ENCODE results near the gene EDARADD. TPM values are rescaled to one million over a fixed set of nuclear protein-coding genes. Genes with fewer than 3 reads are reported as not detected.
"Not testable (repeated sequence)": the region's sequence is repeated elsewhere in the genome, so short reads cannot be mapped to it uniquely, and the experiment has no call there.

Gene EDARADD
- total RNA-seq, 2 experiments from 2014 or later, result not detected

DNA sequence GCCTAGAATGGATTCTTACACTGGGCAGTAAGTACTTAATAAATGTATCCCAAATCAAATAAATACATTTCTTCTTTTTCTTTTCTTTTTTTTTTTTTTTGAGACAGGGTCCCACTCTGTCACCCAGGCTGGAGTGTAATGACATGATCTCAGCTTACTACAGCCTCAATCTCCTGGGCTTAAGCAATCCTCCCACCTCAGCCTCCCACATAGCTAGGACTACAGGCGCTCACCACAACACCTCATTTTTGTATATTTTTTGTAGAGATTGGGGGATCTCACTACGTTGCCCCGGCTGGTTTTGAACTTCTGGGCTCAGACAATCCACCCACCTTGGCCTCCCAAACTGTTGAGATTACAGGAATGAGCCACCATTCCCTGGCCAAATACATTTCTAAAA lies 66.0 kb downstream of the EDARADD start:
- Histone ChIP-seq H3K4me3 (ENCODE audit: low read depth, low read length, poor library complexity, severe bottlenecking) (no peak overlapping the region), H3K4me1 (ENCODE audit: insufficient read depth, low read length, poor library complexity, severe bottlenecking) (no peaks in the 10 kb centered on the region), H3K9me3 (ENCODE audit: low read length) (no peaks in the 10 kb centered on the region), H2AFZ (ENCODE audit: low read length) (no peak overlapping the region), H3K36me3 (ENCODE audit: insufficient read depth, low read length) (no peaks in the 10 kb centered on the region), H4K20me1 (ENCODE audit: insufficient read depth, low read length) (no peaks in the 10 kb centered on the region), H3K9me2 (ENCODE audit: insufficient read depth, low read length) (no peaks in the 10 kb centered on the region), H3K4me2 (ENCODE audit: low read length) (no peak overlapping the region), H3K27ac (ENCODE audit: low read depth, low read length, poor library complexity, severe bottlenecking) (no peak overlapping the region), H3K79me2 (ENCODE audit: insufficient read depth, low read depth, low read length) (no peaks in the 10 kb centered on the region)
- intact Hi-C loops (cut with micrococcal nuclease; ENCODE audit: unreplicated experiment), result no loop called here
- TF ChIP-seq, protein P1, sequence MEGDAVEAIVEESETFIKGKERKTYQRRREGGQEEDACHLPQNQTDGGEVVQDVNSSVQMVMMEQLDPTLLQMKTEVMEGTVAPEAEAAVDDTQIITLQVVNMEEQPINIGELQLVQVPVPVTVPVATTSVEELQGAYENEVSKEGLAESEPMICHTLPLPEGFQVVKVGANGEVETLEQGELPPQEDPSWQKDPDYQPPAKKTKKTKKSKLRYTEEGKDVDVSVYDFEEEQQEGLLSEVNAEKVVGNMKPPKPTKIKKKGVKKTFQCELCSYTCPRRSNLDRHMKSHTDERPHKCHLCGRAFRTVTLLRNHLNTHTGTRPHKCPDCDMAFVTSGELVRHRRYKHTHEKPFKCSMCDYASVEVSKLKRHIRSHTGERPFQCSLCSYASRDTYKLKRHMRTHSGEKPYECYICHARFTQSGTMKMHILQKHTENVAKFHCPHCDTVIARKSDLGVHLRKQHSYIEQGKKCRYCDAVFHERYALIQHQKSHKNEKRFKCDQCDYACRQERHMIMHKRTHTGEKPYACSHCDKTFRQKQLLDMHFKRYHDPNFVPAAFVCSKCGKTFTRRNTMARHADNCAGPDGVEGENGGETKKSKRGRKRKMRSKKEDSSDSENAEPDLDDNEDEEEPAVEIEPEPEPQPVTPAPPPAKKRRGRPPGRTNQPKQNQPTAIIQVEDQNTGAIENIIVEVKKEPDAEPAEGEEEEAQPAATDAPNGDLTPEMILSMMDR (conservative IDR thresholded peaks at IDR 0.05; ENCODE audit: low read length), result no peak
- ChIA-PET POLR2A (no interaction called here), CTCF (ENCODE audit: unreplicated experiment) (no interaction called here)
- DNase-seq (ENCODE audit: low spot score), result no peak
- no TSS peak for BruUV-seq (replicated peaks)

DNA sequence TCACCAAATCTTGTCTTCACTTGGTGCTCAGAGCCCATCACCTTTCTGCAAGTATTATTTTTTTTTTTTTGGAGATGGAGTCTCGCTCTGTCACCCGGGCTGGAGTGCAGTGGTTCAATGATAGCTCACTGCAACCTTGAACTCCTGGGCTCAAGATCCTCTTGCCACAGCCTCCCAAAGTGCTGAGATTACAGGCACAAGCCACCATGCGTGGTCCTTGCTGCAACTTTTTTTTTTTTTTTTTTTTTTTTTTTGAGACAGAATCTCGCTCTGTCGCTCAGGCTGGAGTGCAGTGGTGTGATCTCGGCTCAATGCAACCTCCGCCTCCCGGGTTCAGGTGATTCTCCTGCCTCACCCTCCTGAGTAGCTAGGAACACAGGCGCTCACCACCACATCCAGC lies 70.1 kb downstream of the EDARADD start:
- POLR2A ChIA-PET, result interaction anchor here (0.6 to 0.7 kb wide), 3 partner anchors 135 to 471 kb away, joined by 3 to 11 read pairs (median 5); no protein-coding TSS in a partner anchor
- intact Hi-C loops (cut with micrococcal nuclease; ENCODE audit: unreplicated experiment), result not testable (repeated sequence)

DNA sequence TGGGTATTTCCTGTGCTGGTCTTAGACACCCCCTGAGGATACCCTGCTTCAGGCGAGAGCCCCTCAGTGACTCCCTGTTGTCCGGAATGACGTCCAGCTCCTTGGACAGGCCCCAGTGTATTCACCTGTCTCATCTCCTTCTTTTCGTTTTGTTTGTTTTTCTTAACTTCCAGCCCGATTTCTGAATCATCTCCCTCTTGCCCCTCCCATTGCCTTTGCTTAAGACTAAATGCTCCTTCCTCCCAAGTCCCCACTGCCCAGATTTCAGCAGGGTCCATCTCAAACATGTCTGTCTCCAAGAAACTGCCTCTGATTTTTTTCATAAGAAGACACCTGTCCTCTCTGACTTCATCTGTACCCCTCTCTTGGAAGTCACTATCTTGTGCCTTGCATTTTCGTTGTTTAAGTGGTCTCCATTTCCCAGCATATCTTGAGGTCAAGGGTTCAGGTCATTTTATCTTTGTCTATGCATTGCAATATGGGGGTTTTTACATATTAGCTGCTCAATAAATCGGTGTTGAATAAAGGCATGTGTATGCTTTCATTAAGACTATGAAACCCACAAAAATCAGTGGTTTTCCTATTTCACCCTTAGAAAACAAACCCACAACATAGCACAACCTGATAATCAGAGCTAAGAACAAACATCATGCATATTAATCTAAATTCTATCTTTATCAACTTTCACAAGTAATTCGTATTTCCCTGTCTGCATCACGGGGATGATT lies 71.3 kb downstream of the EDARADD start:
- ChIA-PET CTCF (ENCODE audit: unreplicated experiment) (no interaction called here), POLR2A (interaction anchor here (1.0 kb wide), 1 partner anchor 205 kb away, joined by 4 read pairs; no protein-coding TSS in a partner anchor)
- Histone ChIP-seq H3K9me3 (ENCODE audit: low read length) (no peaks in the 10 kb centered on the region), H4K20me1 (ENCODE audit: insufficient read depth, low read length) (no peaks in the 10 kb centered on the region), H2AFZ (ENCODE audit: low read length) (no peak overlapping the region), H3K4me2 (ENCODE audit: low read length) (no peak overlapping the region), H3K36me3 (ENCODE audit: insufficient read depth, low read length) (no peaks in the 10 kb centered on the region), H3K4me1 (ENCODE audit: insufficient read depth, low read length, poor library complexity, severe bottlenecking) (peaks cover 4% of the 10 kb centered on the region), H3K9me2 (ENCODE audit: insufficient read depth, low read length) (no peaks in the 10 kb centered on the region), H3K4me3 (ENCODE audit: low read depth, low read length, poor library complexity, severe bottlenecking) (no peak overlapping the region), H3K79me2 (ENCODE audit: insufficient read depth, low read depth, low read length) (no peaks in the 10 kb centered on the region), H3K27ac (ENCODE audit: low read depth, low read length, poor library complexity, severe bottlenecking) (no peak overlapping the region)
- TF ChIP-seq, protein P1 (conservative IDR thresholded peaks at IDR 0.05; ENCODE audit: low read length), result no peak
- no peak for TF ChIP-seq EZH2phosphoT487 (IDR thresholded peaks at IDR 0.05; ENCODE audit: borderline replicate concordance, low read depth, low read length)
- no peak for DNase-seq (ENCODE audit: low spot score)
- intact Hi-C loops (cut with micrococcal nuclease; ENCODE audit: unreplicated experiment), result no loop called here
- no TSS peak for BruUV-seq (replicated peaks)

More for the DNA sequence above, 70.1 kb downstream of the EDARADD start:
- H3K27ac ChIP-seq (ENCODE audit: low read depth, low read length, poor library complexity, severe bottlenecking); H3K9me2 ChIP-seq (ENCODE audit: insufficient read depth, low read length); H3K79me2 ChIP-seq (ENCODE audit: insufficient read depth, low read depth, low read length); DNase-seq (ENCODE audit: low spot score); CTCF ChIA-PET (ENCODE audit: unreplicated experiment); H3K4me2 ChIP-seq (ENCODE audit: low read length); BruUV-seq (replicated peaks); H4K20me1 ChIP-seq (ENCODE audit: insufficient read depth, low read length); H3K36me3 ChIP-seq (ENCODE audit: insufficient read depth, low read length); H3K4me3 ChIP-seq (ENCODE audit: low read depth, low read length, poor library complexity, severe bottlenecking); H2AFZ ChIP-seq (ENCODE audit: low read length); H3K9me3 ChIP-seq (ENCODE audit: low read length); H3K4me1 ChIP-seq (ENCODE audit: insufficient read depth, low read length, poor library complexity, severe bottlenecking): not testable (repeated sequence)
